GDM1 (cell line): Measurements from ENCODE around the gene KLLN.
A peak's percentile ranks its signal among the peaks of the same experiment; 100 is the strongest.
"Not testable (repeated sequence)": the region's sequence is repeated elsewhere in the genome, so short reads cannot be mapped to it uniquely, and the experiment has no call there.

Source experiments
- DNase-seq: peaks from one replicate; lab custom pipeline; 2025; lab: John Stamatoyannopoulos, UW

Gene KLLN

DNA sequence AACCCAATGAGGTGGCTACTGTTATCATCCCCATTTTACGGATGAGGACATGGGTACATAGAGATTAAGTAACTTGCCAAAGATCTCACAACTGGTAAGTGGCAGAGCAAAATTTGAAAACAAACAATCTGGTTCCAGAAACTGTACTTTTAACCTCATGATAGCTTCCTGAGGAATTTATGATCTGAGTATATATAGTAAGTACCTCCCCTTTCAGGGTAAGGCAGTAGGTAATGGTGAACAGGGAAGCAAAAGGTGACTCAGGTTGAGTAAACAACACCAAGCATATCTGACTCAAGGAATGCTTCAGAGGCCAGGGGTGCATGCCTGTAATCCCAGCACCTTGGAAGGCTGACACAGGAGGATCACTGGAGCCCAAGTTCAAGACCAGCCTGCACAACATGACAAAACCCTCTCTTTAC is 21.1 kb downstream of the KLLN start:
- no peak for DNase-seq

DNA sequence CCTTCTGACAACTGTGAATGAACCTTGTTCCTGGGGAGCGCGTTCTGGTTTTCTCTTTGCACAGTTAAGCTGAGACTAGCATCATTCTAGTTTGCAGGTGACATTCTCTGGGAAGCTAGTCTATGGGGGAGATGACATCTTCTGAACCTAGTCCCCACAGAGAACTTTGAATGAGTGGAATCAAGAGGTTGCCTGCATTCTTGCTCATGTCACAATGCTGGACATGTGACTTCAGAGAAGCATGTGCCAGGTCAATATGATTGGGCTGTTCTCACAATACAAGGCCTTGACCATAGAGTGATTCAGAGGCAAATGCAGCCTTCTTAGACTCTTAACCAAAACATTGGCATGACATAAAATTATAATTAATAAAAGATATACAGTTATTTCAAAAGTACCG is 22.1 kb downstream of the KLLN start:
- DNase-seq = no peak

DNA sequence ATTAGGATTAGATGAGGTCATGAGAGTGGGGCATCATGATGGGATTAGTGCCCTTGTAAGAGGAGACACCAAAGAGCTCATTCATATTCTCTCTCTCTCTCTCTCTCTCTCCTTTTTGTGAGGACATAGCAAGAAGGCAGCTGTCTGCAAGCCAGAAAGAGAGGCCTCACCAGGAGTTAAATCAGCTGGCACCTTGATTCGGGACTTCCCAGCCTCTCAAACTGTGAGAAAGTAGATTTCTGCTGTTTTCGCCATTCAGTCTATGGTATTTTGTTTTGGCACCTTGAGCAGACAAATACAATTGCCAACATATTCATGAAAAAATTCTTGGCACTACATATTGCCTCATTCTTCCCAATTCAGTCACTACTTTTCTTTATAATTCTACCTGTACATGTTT is 24.7 kb downstream of the KLLN start:
- DNase-seq = no peak

- peak; percentile 28 for DNase-seq
Measured at GRCh38 chr10:87837445-87837844, 25.9 kb downstream of the KLLN start.

DNA sequence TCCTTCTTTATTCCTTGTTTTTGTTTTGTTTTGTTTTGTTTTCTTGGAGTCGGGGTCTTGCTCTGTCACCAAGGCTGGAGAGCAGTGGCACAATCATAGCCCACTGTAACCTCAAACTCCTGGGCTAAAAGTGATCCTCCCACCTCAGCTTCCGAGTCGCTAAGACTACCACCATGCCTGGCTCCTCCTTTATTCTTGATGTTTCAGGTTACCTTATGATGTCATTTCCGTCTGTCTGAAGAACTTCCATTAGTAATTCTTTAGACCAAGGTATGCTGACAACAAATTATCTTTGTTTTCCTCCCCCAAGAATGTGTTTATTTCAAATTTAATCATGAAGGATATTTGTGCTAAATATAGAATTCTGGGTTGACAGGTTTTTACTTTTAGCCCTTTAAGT is 27.2 kb downstream of the KLLN start:
- DNase-seq = no peak

GRCh38 chr10:87829986-87830729 is 33.2 kb downstream of the KLLN start:
- DNase-seq = no peak

GRCh38 chr10:87829051-87829450 is 34.3 kb downstream of the KLLN start:
- not testable (repeated sequence) for DNase-seq

- DNase-seq = no peak
Measured at GRCh38 chr10:87827681-87828080, 35.7 kb downstream of the KLLN start.

- DNase-seq = no peak
Measured at GRCh38 chr10:87826653-87827052, 36.7 kb downstream of the KLLN start.

DNA sequence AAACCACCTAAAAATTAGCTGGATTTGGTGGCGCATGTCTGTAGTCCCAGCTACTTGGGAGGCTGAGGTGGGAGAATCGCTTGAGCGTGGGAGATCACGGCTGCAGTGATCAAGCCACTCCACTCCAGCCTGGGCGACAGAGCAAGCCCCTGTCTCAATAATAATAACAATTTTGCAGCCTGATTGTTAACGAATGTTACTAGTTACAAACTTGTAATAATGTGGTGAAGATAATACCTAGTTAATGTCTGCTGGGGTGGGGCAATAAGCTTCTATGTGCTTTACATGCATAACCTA is 44.1 kb downstream of the KLLN start:
- DNase-seq = no peak

GRCh38 chr10:87818505-87819288 is 44.6 kb downstream of the KLLN start:
- peak; percentile 33 for DNase-seq

DNA sequence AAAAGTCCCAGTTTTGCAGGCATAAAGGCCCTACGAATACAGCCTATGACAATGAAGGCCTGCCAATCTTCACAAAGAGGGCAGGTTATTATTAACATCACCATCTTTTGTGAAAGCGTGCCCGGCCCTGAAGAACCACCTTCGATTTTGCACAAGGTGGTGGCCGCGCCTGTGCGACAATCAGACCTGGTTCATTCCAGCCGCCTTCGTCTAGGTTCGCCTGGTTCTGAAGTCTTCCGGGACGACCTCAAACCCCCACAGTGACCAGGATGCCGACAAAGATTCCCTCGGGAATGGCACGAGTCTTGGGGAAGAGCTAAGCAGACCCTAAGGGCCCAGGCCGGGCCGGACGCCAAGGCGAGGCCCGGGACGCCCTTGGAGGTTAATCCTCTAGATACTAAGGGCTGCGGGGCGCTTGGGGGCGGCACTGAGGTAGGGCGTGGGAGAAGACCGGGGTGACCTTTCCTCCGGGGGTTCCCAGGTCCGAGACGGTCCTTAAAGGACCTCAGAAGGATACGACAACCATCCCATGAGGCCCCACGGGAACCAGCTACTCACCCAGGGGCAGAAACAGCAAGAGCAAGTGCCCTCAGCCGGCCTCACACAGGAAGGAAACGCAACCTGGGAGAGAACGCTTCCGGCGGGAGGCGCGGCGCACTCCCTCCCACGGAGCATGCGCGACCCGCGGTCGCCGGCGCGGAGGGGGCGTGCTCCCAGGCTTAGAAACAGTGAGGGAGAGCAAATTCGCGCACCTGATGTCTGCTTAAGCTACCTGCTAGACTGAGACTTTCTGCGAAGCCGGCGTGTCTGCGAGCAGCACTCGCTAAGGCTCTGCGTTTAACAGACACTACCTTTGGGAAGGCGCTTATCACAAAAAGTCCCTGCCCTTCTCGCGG is 45.5 kb downstream of the KLLN start, which contains the start of gene ATAD1:
Gene ATAD1 (minus strand): TSS at position 618 of the 896 bp plus-strand sequence. CDS start 3,627 bp downstream, outside the sequence.
- peak; percentile 87 for DNase-seq

GRCh38 chr10:87816898-87817608 is 46.3 kb downstream of the KLLN start:
- no peak for DNase-seq

- no peak for DNase-seq
Measured at GRCh38 chr10:87816163-87816897, 47.0 kb downstream of the KLLN start.
